ENCODE data around the gene CHIC1.

DNA sequence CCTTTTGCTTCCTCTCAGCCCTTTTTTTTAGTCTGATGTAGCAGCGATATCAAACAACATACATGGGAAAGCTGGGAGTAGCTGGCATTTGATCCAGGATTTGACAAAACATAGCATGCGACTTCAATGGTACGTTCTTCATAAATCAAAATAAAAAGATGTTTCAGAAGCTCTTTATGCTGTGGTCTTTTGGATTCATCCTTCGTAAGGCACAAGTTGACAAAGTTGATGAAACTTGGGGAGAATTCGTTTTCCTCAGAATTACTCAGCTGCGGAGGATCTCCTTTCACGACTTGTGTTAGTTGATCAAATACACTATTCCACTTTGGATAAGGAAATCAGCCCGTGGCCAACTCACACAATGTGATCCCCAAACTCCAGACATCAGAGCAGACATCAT, 38.1 kb upstream of the CHIC1 start:
- TF ChIP-seq CTCF (IDR thresholded peaks at IDR 0.05) (no peak), POLR2A (IDR thresholded peaks at IDR 0.05; ENCODE audit: low read depth) (no peak), EP300 (IDR thresholded peaks at IDR 0.05) (no peak)
